Endothelial cell of umbilical vein (primary cell): ENCODE measurements around the gene HSBP1. TPM values are rescaled to one million over a fixed set of nuclear protein-coding genes. Genes with fewer than 3 reads are reported as not detected.

Experiments
- BruUV-seq: library from RNA; stranded (reverse); fragments of 400-500 nt; replicated peaks from 2 replicates; lab custom pipeline; 2021; lab: Mats Ljungman, UMichigan
- CTCF ChIA-PET: fragments of 300-600, 350-600 bp; sonication (Branson Sonifier 250); formaldehyde crosslinking; loops from one replicate; lab custom pipeline; 2021; ENCODE audit warnings: antibody characterized with exemption, inconsistent platforms; lab: Charles Lee
- POLR2A ChIA-PET: fragments of 300-600, 350-600 bp; sonication (Branson Sonifier 250); formaldehyde crosslinking; loops from one replicate; lab custom pipeline; 2021; ENCODE audit warnings: antibody characterized with exemption, inconsistent platforms; lab: Charles Lee
- DNase-seq: peaks from one replicate; pipeline ENCODE4 v3.0.0-alpha.2; 2011; ENCODE audit warnings: low read depth, low spot score
- FAIRE-seq: peaks from 2 replicates; lab custom pipeline; 2011; peaks lifted over from hg19 to GRCh38; lab: Jason Lieb, UNC
- H2AFZ ChIP-seq: 2 replicates; pipeline ENCODE4 v1.6.0; 2012; ENCODE audit warnings: low read depth, low read length, control low read depth, inconsistent platforms
- H3K27ac ChIP-seq: 2 replicates; pipeline ENCODE4 v1.5.1; 2011; ENCODE audit warnings: low read depth, mild to moderate bottlenecking, control low read depth, low read length, moderate library complexity; ENCODE audit not compliant: insufficient read depth
- H3K27me3 ChIP-seq, 2 experiments: 2 replicates each; pipeline versions ENCODE4 v1.6.0 to v1.6.1; 2011; ENCODE audit warnings: low read length in 2 of 2, mixed read lengths in 1 of 2; ENCODE audit not compliant: control insufficient read depth in 2 of 2, insufficient read depth in 2 of 2
- H3K36me3 ChIP-seq, 2 experiments: 2 replicates in 1 of 2; 3 replicates in 1 of 2; pipeline ENCODE4 v1.5.1; 2011; ENCODE audit warnings: low read length in 2 of 2, mild to moderate bottlenecking in 1 of 2, moderate library complexity in 1 of 2; ENCODE audit not compliant: control insufficient read depth in 2 of 2, insufficient read depth in 2 of 2; ENCODE audit errors: extremely low read depth in 1 of 2
- H3K4me1 ChIP-seq: 3 replicates; pipeline ENCODE4 v1.5.1; 2011; ENCODE audit warnings: mild to moderate bottlenecking, low read length; ENCODE audit not compliant: control insufficient read depth, insufficient read depth; ENCODE audit errors: extremely low read depth
- H3K4me2 ChIP-seq: 2 replicates; pipeline ENCODE4 v1.6.1; 2011; ENCODE audit warnings: low read length, control low read depth, mixed read lengths; ENCODE audit not compliant: insufficient read depth
- H3K4me3 ChIP-seq, 3 experiments: fragments of 200-600 bp in 1 of 3; sonication (generic), shearing (Covaris generic) in 1 of 3; replicated peaks in 1 of 3; 2 replicates each; pipeline ENCODE4 v1.5.1; 2011 to 2016; ENCODE audit warnings: control low read depth in 3 of 3, low read length in 3 of 3, mild to moderate bottlenecking in 2 of 3, inconsistent platforms in 1 of 3, low read depth in 1 of 3, moderate library complexity in 1 of 3; ENCODE audit not compliant: insufficient read depth in 1 of 3
- H3K79me2 ChIP-seq: 2 replicates; pipeline ENCODE4 v1.6.0; 2012; ENCODE audit warnings: low read length, inconsistent platforms; ENCODE audit not compliant: control insufficient read depth, insufficient read depth
- H3K9ac ChIP-seq: replicated peaks from 2 replicates; pipeline ENCODE3; 2011; ENCODE audit warnings: low read length, control low read depth; ENCODE audit not compliant: insufficient read depth; ENCODE audit errors: extremely low read depth
- H3K9me1 ChIP-seq: replicated peaks from 3 replicates; pipeline ENCODE4 v1.6.0; 2011; ENCODE audit warnings: mild to moderate bottlenecking, low read length; ENCODE audit not compliant: control insufficient read depth, insufficient read depth; ENCODE audit errors: extremely low read depth
- H3K9me3 ChIP-seq: replicated peaks from 2 replicates; pipeline ENCODE4 v1.5.1; 2012; ENCODE audit warnings: low read length, inconsistent platforms; ENCODE audit not compliant: control insufficient read depth, insufficient read depth
- H4K20me1 ChIP-seq: replicated peaks from 2 replicates; pipeline ENCODE3; 2011; ENCODE audit warnings: mild to moderate bottlenecking, low read length; ENCODE audit not compliant: control insufficient read depth, insufficient read depth; ENCODE audit errors: extremely low read depth
- EZH2 ChIP-seq: IDR thresholded peaks from 2 replicates; pipeline ENCODE4 v1.6.1; 2012; ENCODE audit warnings: borderline replicate concordance, low read depth, mild to moderate bottlenecking, moderate library complexity, low read length, inconsistent platforms; ENCODE audit not compliant: severe bottlenecking
- FOS ChIP-seq: IDR thresholded peaks from 2 replicates; pipeline ENCODE4 v1.6.1; 2011; ENCODE audit warnings: mild to moderate bottlenecking, low read length, moderate library complexity, borderline replicate concordance; ENCODE audit not compliant: insufficient read depth
- GATA2 ChIP-seq: IDR thresholded peaks from 2 replicates; pipeline ENCODE4 v1.7.0; 2011; ENCODE audit warnings: low read depth, mild to moderate bottlenecking, moderate library complexity, mixed read lengths, low read length; ENCODE audit not compliant: insufficient read length, insufficient read depth
- JUN ChIP-seq: IDR thresholded peaks from 2 replicates; pipeline ENCODE4 v1.6.1; 2011; ENCODE audit warnings: borderline replicate concordance, low read depth; ENCODE audit not compliant: insufficient read length, insufficient read depth
- MYC ChIP-seq: IDR thresholded peaks from one replicate; pipeline ENCODE4 v1.6.1; 2011; ENCODE audit warnings: mild to moderate bottlenecking, low read depth, low read length
- POLR2A ChIP-seq: IDR thresholded peaks from 2 replicates; pipeline ENCODE4 v1.6.1; 2012; ENCODE audit warnings: low read depth, mild to moderate bottlenecking, control low read depth, low read length
- POLR2AphosphoS5 ChIP-seq: IDR thresholded peaks from 2 replicates; pipeline ENCODE4 v1.6.1; 2012; ENCODE audit warnings: low read depth, mild to moderate bottlenecking, control low read depth, low read length, moderate library complexity; ENCODE audit not compliant: insufficient read depth
- dilution Hi-C: fragments of 300-500 bp; cut with MboI; formaldehyde crosslinking; loops from one replicate; pipeline ENCODE4 v1.15.0; 2019; ENCODE audit warnings: low sequenced_read_pairs; ENCODE audit not compliant: extremely low pct_ligation_motif_present
- intact Hi-C: fragments of 100-400 bp; cut with micrococcal nuclease; formaldehyde crosslinking; loops from one replicate; pipeline ENCODE4 v1.10.0; 2022
- polyA plus RNA-seq, 4 experiments: library from polyadenylated mRNA; depleted of rRNA in 3 of 4; stranded (reverse) in 3 of 4; unstranded in 1 of 4; fragments of >200 nt; gene quantifications; 2 replicates each; pipeline versions ENCODE4 v1.2.1 to v1.2.3, GENCODE V29; 2011 to 2012; ENCODE audit warnings: missing spikeins in 1 of 4
- total RNA-seq: library from RNA; stranded (reverse); gene quantifications from 2 replicates; pipeline ENCODE4 v1.2.3, GENCODE V29; 2021
- TF ChIP-seq, protein P1 (sequence below): IDR thresholded peaks from 2 replicates; pipeline ENCODE4 v1.6.1; 2011; ENCODE audit not compliant: insufficient read depth, insufficient read length
- TF ChIP-seq, protein P2 (sequence below), 2 donors: IDR thresholded peaks; 1 replicate in 1 of 2; 2 replicates in 1 of 2; pipeline ENCODE4 v1.5.1; 2011; ENCODE audit warnings: low read length in 2 of 2, mild to moderate bottlenecking in 2 of 2, moderate library complexity in 2 of 2, control low read depth in 1 of 2, inconsistent platforms in 1 of 2, low read depth in 1 of 2; ENCODE audit not compliant: insufficient read depth in 1 of 2; ENCODE audit errors: extremely low read depth in 1 of 2

Gene HSBP1
- total and polyA plus RNA-seq, 2 donors (not counting 3 experiments of a cell fraction or from before 2014, with no cell fraction given), result 40.8 to 136 TPM

DNA sequence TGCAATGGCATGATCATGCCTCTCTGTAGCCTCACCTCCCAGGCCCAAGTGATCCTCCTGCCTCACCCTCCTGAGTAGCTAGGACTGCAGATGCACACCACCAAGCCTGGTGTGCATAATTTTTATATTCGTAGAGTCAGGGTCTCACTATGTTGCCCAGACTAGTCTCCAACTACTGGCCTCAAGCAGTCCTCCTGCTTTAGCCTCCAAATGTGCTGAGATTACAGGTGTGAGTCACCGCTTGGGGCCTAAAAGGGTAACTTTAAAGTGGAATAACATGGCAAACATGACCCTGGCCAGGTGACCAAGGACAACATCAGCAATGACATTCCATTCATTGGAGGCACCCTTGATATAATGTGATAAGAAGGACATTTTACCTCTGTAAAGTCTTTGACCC lies 26.1 kb downstream of the HSBP1 start:
- H3K27me3 ChIP-seq, result peaks cover 0 to 4% of the 10 kb centered on the region in 2 experiments
- TF ChIP-seq, protein P1, sequence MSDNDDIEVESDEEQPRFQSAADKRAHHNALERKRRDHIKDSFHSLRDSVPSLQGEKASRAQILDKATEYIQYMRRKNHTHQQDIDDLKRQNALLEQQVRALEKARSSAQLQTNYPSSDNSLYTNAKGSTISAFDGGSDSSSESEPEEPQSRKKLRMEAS, result no peak
- TF ChIP-seq FOS (no peak), POLR2AphosphoS5 (no peak)
- POLR2A ChIA-PET, result no interaction called here
- no peak overlapping the region for H3K4me2 ChIP-seq
- no peak for FAIRE-seq
- peaks cover 17% of the 10 kb centered on the region for H3K4me1 ChIP-seq
- H3K9me3 ChIP-seq, result no peaks in the 10 kb centered on the region
- no peak overlapping the region for H3K4me3 ChIP-seq
- H3K79me2 ChIP-seq, result no peaks in the 10 kb centered on the region
- dilution Hi-C loops (no loop called here), intact Hi-C loops (loop anchor here (2.0 kb wide), 1 partner anchor 119 kb away; the partner anchor contains the start of gene OSGIN1)
- no peak for DNase-seq
- no peak overlapping the region for H2AFZ ChIP-seq
- no peaks in the 10 kb centered on the region for H4K20me1 ChIP-seq
- H3K27ac ChIP-seq, result no peak overlapping the region
- no peaks in the 10 kb centered on the region for H3K36me3 ChIP-seq
- H3K9ac ChIP-seq, result no peak overlapping the region
- CTCF ChIA-PET, result interaction anchor here (1.3 kb wide), 1 partner anchor 42 kb away, joined by 5 read pairs; no protein-coding TSS in a partner anchor
- no peaks in the 10 kb centered on the region for H3K9me1 ChIP-seq
- BruUV-seq, result no TSS peak

DNA sequence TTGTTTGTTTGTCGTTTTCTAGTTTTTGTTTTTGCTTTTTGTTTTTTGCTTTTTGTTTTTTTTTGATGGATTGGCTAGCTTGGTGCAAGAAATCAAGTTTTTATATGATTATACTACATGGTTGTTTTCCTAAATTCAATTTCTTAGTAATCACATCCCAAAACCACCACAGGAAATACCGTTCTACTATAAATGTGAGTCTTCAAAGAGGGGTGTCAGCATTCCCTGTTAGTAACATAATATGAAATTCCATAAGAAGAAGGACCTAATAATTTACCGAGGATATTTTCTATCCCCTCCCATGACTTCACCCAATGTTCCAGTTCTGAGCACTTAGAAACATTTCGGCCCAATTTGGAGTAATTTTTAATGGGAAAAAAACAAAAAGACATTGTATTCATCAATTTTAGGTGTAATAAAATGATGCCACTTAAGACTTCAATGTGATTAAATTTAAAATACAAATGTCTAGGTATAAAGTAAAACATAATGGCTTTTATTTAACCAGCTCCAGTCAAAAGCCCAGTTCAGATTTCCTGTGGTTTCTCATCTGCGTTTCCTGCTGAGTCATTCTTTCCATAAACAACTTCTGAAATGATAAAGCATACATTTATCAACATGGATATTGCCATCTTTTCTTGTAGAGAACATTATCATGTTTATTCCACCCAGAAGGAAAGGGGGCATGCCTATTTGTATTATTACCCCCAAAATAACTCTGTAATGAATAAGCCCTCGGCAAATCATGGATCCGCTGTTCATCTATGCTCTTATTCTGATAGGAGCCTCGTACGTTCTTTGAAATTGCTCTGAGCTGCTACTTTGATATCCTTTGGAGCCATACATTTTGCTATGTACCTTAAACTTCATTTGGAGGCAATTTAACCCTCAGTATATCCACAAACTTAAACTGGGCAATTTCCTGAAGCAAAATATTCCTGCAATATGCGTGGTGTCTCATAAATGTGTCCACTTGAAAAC lies 28.1 kb downstream of the HSBP1 start:
- Histone ChIP-seq H4K20me1 (no peaks in the 10 kb centered on the region), H3K4me2 (peak overlapping the region; percentile 85), H3K4me1 (peaks cover 17% of the 10 kb centered on the region), H3K4me3 (peak overlapping the region in 1 of 3 experiments; percentile 29), H3K79me2 (no peaks in the 10 kb centered on the region), H3K27me3 (peaks cover 0 to 4% of the 10 kb centered on the region in 2 experiments), H3K36me3 (no peaks in the 10 kb centered on the region), H3K27ac (peak overlapping the region; percentile 75), H3K9me1 (no peaks in the 10 kb centered on the region), H3K9me3 (no peaks in the 10 kb centered on the region), H3K9ac (peak overlapping the region; percentile 5), H2AFZ (peak overlapping the region; percentile 70)
- DNase-seq, result peak; percentile 91
- intact Hi-C loops, result loop anchor here (2.0 to 5.0 kb wide), 3 partner anchors 27 to 117 kb away; partner anchors contain the start of genes MLYCD and OSGIN1
- dilution Hi-C loops, result no loop called here
- POLR2A ChIA-PET, result interaction anchor here (1.0 kb wide), 1 partner anchor 12 kb away, joined by 3 read pairs; no protein-coding TSS in a partner anchor
- TF ChIP-seq POLR2AphosphoS5 (no peak), JUN (peak; percentile 93), FOS (peak; percentile 71), GATA2 (no peak), MYC (no peak), EZH2 (no peak), POLR2A (no peak)
- TF ChIP-seq, protein P2, sequence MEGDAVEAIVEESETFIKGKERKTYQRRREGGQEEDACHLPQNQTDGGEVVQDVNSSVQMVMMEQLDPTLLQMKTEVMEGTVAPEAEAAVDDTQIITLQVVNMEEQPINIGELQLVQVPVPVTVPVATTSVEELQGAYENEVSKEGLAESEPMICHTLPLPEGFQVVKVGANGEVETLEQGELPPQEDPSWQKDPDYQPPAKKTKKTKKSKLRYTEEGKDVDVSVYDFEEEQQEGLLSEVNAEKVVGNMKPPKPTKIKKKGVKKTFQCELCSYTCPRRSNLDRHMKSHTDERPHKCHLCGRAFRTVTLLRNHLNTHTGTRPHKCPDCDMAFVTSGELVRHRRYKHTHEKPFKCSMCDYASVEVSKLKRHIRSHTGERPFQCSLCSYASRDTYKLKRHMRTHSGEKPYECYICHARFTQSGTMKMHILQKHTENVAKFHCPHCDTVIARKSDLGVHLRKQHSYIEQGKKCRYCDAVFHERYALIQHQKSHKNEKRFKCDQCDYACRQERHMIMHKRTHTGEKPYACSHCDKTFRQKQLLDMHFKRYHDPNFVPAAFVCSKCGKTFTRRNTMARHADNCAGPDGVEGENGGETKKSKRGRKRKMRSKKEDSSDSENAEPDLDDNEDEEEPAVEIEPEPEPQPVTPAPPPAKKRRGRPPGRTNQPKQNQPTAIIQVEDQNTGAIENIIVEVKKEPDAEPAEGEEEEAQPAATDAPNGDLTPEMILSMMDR (IDR thresholded peaks at IDR 0.05; ENCODE audit: extremely low read depth in 1 of 2, insufficient read depth in 1 of 2, low read depth in 1 of 2, low read length in 2 of 2), result no peak
- TF ChIP-seq, protein P1, result no peak
- BruUV-seq, result no TSS peak
- FAIRE-seq, result peak; percentile 90
- CTCF ChIA-PET, result interaction anchor here (0.6 to 2.3 kb wide), 7 partner anchors 9 to 230 kb away, joined by 3 to 18 read pairs (median 5); no protein-coding TSS in a partner anchor
